IMR-90 (cell line): ENCODE results near the gene NXPE1. TPM values are rescaled to one million over a fixed set of nuclear protein-coding genes. Genes with fewer than 3 reads are reported as not detected.

ENCODE experiments used
- ATAC-seq: fragments of 200-7000 bp; cut with Tn5 transposase; 2 replicates; pipeline ENCODE4 v1.9.1; 2020; ENCODE audit warnings: low read depth, mild to moderate bottlenecking, moderate library complexity
- BruUV-seq: library from RNA; stranded (reverse); fragments of 400-500 nt; replicated peaks from 2 replicates; lab custom pipeline; 2021; lab: Mats Ljungman, UMichigan
- CTCF ChIA-PET: fragments of 300-600 bp; formaldehyde crosslinking; extraction: SDS; loops from one replicate; lab custom pipeline; 2021; ENCODE audit warnings: antibody characterized with exemption; lab: Yijun Ruan, JAX
- POLR2A ChIA-PET: fragments of 300-600 bp; sonication (Branson Sonifier 250); formaldehyde crosslinking; loops from one replicate; lab custom pipeline; 2022; ENCODE audit warnings: antibody characterized with exemption; ENCODE audit not compliant: unreplicated experiment; lab: Charles Lee
- DNase-seq: peaks from one replicate; pipeline ENCODE4 v3.0.0; 2013
- H2AFZ ChIP-seq: replicated peaks from 2 replicates; pipeline ENCODE3; 2013; ENCODE audit warnings: low read length, mild to moderate bottlenecking; ENCODE audit not compliant: poor library complexity
- H2AK5ac ChIP-seq: 2 replicates; pipeline ENCODE4 v1.6.1; 2013; ENCODE audit warnings: low read depth, low read length, inconsistent platforms
- H2AK9ac ChIP-seq: replicated peaks from 2 replicates; pipeline ENCODE3; 2013; ENCODE audit warnings: mild to moderate bottlenecking, low read depth, low read length, moderate library complexity; ENCODE audit not compliant: poor library complexity
- H2BK120ac ChIP-seq: 2 replicates; pipeline ENCODE4 v1.6.1; 2013; ENCODE audit warnings: low read depth, low read length, inconsistent platforms
- H2BK15ac ChIP-seq: 3 replicates; pipeline ENCODE4 v1.6.1; 2013; ENCODE audit warnings: low read depth, low read length, inconsistent platforms
- H2BK20ac ChIP-seq: 2 replicates; pipeline ENCODE4 v1.6.1; 2013; ENCODE audit warnings: low read depth, mild to moderate bottlenecking, inconsistent platforms, low read length, moderate library complexity
- H2BK5ac ChIP-seq: 2 replicates; pipeline ENCODE4 v1.6.1; 2013; ENCODE audit warnings: mild to moderate bottlenecking, low read depth, low read length, inconsistent platforms; ENCODE audit not compliant: poor library complexity, severe bottlenecking
- H3K14ac ChIP-seq: replicated peaks from 2 replicates; pipeline ENCODE4 v1.6.1; 2013; ENCODE audit warnings: low read depth, low read length, inconsistent platforms
- H3K18ac ChIP-seq: 2 replicates; pipeline ENCODE4 v1.6.1; 2013; ENCODE audit warnings: low read depth, low read length, control low read depth
- H3K23ac ChIP-seq: 2 replicates; pipeline ENCODE4 v1.6.1; 2013; ENCODE audit warnings: low read depth, low read length, inconsistent platforms
- H3K27ac ChIP-seq: 2 replicates; pipeline ENCODE4 v1.5.1; 2013; ENCODE audit warnings: mild to moderate bottlenecking, control low read depth, low read length; ENCODE audit not compliant: insufficient read depth
- H3K27me3 ChIP-seq: 2 replicates; pipeline ENCODE4 v1.6.1; 2013; ENCODE audit warnings: low read length; ENCODE audit not compliant: control insufficient read depth, insufficient read depth
- H3K36me3 ChIP-seq: 2 replicates; pipeline ENCODE4 v1.6.1; 2013; ENCODE audit warnings: low read length, mixed read lengths; ENCODE audit not compliant: control insufficient read depth, insufficient read depth
- H3K4ac ChIP-seq: 2 replicates; pipeline ENCODE4 v1.6.1; 2013; ENCODE audit warnings: low read depth, low read length, inconsistent platforms
- H3K4me1 ChIP-seq: 2 replicates; pipeline ENCODE4 v1.6.1; 2013; ENCODE audit warnings: low read length, mixed read lengths; ENCODE audit not compliant: control insufficient read depth, insufficient read depth
- H3K4me2 ChIP-seq: 2 replicates; pipeline ENCODE4 v1.6.1; 2013; ENCODE audit warnings: low read depth, mild to moderate bottlenecking, control low read depth, low read length, moderate library complexity
- H3K4me3 ChIP-seq: 2 replicates; pipeline ENCODE4 v1.5.1; 2013; ENCODE audit warnings: low read depth, mild to moderate bottlenecking, control low read depth, low read length, moderate library complexity; ENCODE audit not compliant: insufficient read depth
- H3K56ac ChIP-seq: 2 replicates; pipeline ENCODE4 v1.6.1; 2013; ENCODE audit warnings: low read length, inconsistent platforms; ENCODE audit not compliant: insufficient read depth; ENCODE audit errors: extremely low read depth
- H3K79me1 ChIP-seq, 2 experiments: 2 replicates each; pipeline ENCODE4 v1.6.1; 2013; ENCODE audit warnings: low read length in 2 of 2, inconsistent platforms in 1 of 2, low read depth in 1 of 2
- H3K9ac ChIP-seq: 2 replicates; pipeline ENCODE4 v1.6.1; 2013; ENCODE audit warnings: low read depth, low read length, control low read depth
- H3K9me1 ChIP-seq: 2 replicates; pipeline ENCODE4 v1.6.1; 2013; ENCODE audit warnings: low read length, inconsistent platforms; ENCODE audit not compliant: insufficient read depth
- H3K9me3 ChIP-seq: 2 replicates; pipeline ENCODE4 v1.6.1; 2013; ENCODE audit warnings: low read length; ENCODE audit not compliant: control insufficient read depth, insufficient read depth
- H4K20me1 ChIP-seq: 2 replicates; pipeline ENCODE4 v1.6.1; 2013; ENCODE audit warnings: low read length, inconsistent platforms; ENCODE audit not compliant: insufficient read depth
- H4K5ac ChIP-seq: 2 replicates; pipeline ENCODE4 v1.6.1; 2013; ENCODE audit warnings: mild to moderate bottlenecking, low read depth, low read length, control low read depth
- H4K8ac ChIP-seq, 2 experiments: 2 replicates each; pipeline ENCODE4 v1.6.1; 2013; ENCODE audit warnings: low read depth in 2 of 2, low read length in 2 of 2, control low read depth in 1 of 2, inconsistent platforms in 1 of 2
- H4K91ac ChIP-seq: 2 replicates; pipeline ENCODE4 v1.6.1; 2013; ENCODE audit warnings: low read depth, low read length, inconsistent platforms; ENCODE audit not compliant: insufficient read depth
- BHLHE40 ChIP-seq: fragments of 150-350 bp; IDR thresholded peaks from 2 replicates; pipeline ENCODE4 v1.6.1; 2016; ENCODE audit warnings: mild to moderate bottlenecking, low read depth, low read length
- CHD1 ChIP-seq: IDR thresholded peaks from 2 replicates; pipeline ENCODE4 v1.6.1; 2012; ENCODE audit warnings: low read depth, low read length, improper control_type of control experiment
- CTCF ChIP-seq: conservative IDR thresholded peaks from 2 replicates; pipeline ENCODE4 v1.5.1; 2012; ENCODE audit warnings: mild to moderate bottlenecking, low read depth, low read length, improper control_type of control experiment
- FOS ChIP-seq: fragments of 150-350 bp; IDR thresholded peaks from 2 replicates; pipeline ENCODE4 v1.6.1; 2016; ENCODE audit warnings: low read depth, low read length
- MAZ ChIP-seq: IDR thresholded peaks from 2 replicates; pipeline ENCODE4 v1.6.1; 2012; ENCODE audit warnings: low read depth, mild to moderate bottlenecking, low read length, improper control_type of control experiment, moderate library complexity, borderline replicate concordance
- WGBS, 2 experiments: methylation state at CpG; one replicate each; pipeline versions ENCODE4 v1.1.5 to v1.1.7; 2013; ENCODE audit warnings: missing lambda C conversion rate in 2 of 2; ENCODE audit not compliant: insufficient read length in 1 of 2; ENCODE audit errors: extremely low coverage in 2 of 2; 5-methylcytosine and 5-hydroxymethylcytosine counted together
- dilution Hi-C: fragments of 300-500 bp; cut with HindIII; formaldehyde crosslinking; loops from one replicate; pipeline ENCODE4 v1.14.3; 2018; ENCODE audit warnings: low sequenced_read_pairs; ENCODE audit not compliant: unreplicated experiment
- in situ Hi-C: fragments of 300-500 bp; cut with MboI; formaldehyde crosslinking; loops from 3 replicates; pipeline ENCODE4 v1.14.3; 2019; ENCODE audit warnings: low sequenced_read_pairs, inconsistent platforms, mixed read lengths
- intact Hi-C: fragments of 100-400 bp; cut with micrococcal nuclease; formaldehyde crosslinking; loops from 2 replicates; pipeline ENCODE4 v1.10.0; 2022
- polyA plus RNA-seq, 3 experiments: library from polyadenylated mRNA; depleted of rRNA; stranded (reverse); fragments of >200 nt; gene quantifications; 2 replicates each; pipeline ENCODE4 v1.2.3, GENCODE V29; 2012; ENCODE audit warnings: low replicate concordance in 1 of 3
- total RNA-seq: library from RNA; depleted of rRNA; stranded (reverse); fragments of >200 nt; gene quantifications from 2 replicates; pipeline ENCODE4 v1.2.3, GENCODE V29; 2012

The NXPE1 gene
- total and polyA plus RNA-seq, 2 of the 4 experiments (the other 2 are of a cell fraction) = not detected

DNA sequence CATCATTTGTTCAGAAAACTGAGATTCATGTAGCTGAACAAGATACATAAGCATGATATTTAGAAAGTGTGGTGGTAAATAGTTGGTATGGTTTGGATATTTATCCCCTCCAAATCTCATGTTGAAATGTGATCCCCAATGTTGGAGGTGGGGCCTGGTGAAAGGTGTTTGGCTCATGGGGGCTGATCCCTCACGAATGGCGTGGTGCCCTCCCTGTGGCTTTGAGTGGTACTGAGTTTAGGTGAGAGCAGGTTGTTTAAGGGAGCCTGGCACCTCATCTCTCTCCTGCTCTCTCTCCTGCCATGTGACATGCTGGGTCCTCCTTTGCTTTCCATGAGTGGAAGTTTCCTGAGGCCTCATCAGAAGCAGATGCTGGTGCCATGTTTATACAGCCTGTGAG lies 48.1 kb downstream of the NXPE1 start:
- Histone ChIP-seq H2AK5ac (no peak overlapping the region), H3K27ac (no peak overlapping the region), H3K9me1 (no peaks in the 10 kb centered on the region), H3K4me3 (no peak overlapping the region), H2AK9ac (no peak overlapping the region), H3K27me3 (no peaks in the 10 kb centered on the region), H4K91ac (no peak overlapping the region), H3K36me3 (no peaks in the 10 kb centered on the region), H2BK120ac (no peak overlapping the region), H3K18ac (no peak overlapping the region), H4K5ac (no peak overlapping the region), H3K4me1 (no peaks in the 10 kb centered on the region), H3K4ac (no peak overlapping the region), H3K4me2 (no peak overlapping the region), H2BK20ac (no peak overlapping the region), H3K9me3 (no peaks in the 10 kb centered on the region), H3K56ac (no peak overlapping the region), H2AFZ (no peak overlapping the region), H4K8ac (no peak overlapping the region), H3K9ac (no peak overlapping the region), H4K20me1 (no peaks in the 10 kb centered on the region), H3K23ac (no peak overlapping the region), H2BK5ac (no peak overlapping the region), H3K79me1 (no peaks in the 10 kb centered on the region), H3K14ac (no peak overlapping the region), H2BK15ac (no peak overlapping the region)
- no peak for DNase-seq
- ChIA-PET POLR2A (no interaction called here), CTCF (interaction anchor here (0.5 kb wide), 1 partner anchor 34 kb away, joined by 3 read pairs; no protein-coding TSS in a partner anchor)
- TF ChIP-seq MAZ = no peak
- TF ChIP-seq BHLHE40 = no peak
- TF ChIP-seq FOS = no peak
- TF ChIP-seq CHD1 = no peak
- TF ChIP-seq CTCF = no peak
- no CpG with 5 or more reads among the region's 2 CpGs for WGBS, 2 experiments
- intact Hi-C loops = no loop called here
- in situ Hi-C loops = no loop called here
- no TSS peak for BruUV-seq
- ATAC-seq = no peak
- dilution Hi-C loops = no loop called here
